Measurements from ENCODE around the gene CRTC1. TPM values are rescaled to one million over a fixed set of nuclear protein-coding genes. Genes with fewer than 3 reads are reported as not detected.

Gene CRTC1
- total and polyA plus RNA-seq, 2 of the 13 experiments (the other 11 are each of a cell fraction or from before 2014, with no cell fraction given): 2.0 to 2.7 TPM

DNA sequence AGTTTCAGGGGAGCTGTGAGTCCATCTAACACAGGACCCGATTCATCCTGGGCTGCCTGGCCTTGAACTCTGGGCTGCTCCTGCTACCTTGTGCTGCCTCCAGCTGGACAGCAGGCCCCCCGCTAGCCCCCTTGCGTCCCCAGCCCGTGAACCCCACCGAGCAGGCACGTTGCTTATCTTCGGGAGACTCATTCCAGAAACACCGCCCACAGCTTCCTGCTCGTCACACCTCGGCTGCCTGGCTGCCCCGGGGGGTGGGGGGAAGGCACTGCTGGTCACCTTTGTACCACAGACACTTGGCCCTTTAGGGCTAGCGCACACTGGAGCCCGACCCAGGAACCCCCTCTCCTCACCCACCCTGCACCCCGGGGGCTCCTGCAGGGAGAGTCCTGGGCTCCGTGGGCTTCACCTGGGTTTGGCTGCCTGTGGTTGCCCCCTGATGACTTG lies 48.1 kb downstream of the CRTC1 start (continued):
- TF ChIP-seq, protein P1, sequence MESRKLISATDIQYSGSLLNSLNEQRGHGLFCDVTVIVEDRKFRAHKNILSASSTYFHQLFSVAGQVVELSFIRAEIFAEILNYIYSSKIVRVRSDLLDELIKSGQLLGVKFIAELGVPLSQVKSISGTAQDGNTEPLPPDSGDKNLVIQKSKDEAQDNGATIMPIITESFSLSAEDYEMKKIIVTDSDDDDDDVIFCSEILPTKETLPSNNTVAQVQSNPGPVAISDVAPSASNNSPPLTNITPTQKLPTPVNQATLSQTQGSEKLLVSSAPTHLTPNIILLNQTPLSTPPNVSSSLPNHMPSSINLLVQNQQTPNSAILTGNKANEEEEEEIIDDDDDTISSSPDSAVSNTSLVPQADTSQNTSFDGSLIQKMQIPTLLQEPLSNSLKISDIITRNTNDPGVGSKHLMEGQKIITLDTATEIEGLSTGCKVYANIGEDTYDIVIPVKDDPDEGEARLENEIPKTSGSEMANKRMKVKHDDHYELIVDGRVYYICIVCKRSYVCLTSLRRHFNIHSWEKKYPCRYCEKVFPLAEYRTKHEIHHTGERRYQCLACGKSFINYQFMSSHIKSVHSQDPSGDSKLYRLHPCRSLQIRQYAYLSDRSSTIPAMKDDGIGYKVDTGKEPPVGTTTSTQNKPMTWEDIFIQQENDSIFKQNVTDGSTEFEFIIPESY (CRISPR knock-in tag; IDR thresholded peaks at IDR 0.05): peak; percentile 13; the same call in 1 of the 2 replicates
- no peak for TF ChIP-seq HNRNPUL1 (IDR thresholded peaks at IDR 0.05; ENCODE audit: low read depth, low read length)
- TF ChIP-seq ZFAT (CRISPR knock-in tag; conservative IDR thresholded peaks at IDR 0.05): no peak
- TF ChIP-seq, protein P2, sequence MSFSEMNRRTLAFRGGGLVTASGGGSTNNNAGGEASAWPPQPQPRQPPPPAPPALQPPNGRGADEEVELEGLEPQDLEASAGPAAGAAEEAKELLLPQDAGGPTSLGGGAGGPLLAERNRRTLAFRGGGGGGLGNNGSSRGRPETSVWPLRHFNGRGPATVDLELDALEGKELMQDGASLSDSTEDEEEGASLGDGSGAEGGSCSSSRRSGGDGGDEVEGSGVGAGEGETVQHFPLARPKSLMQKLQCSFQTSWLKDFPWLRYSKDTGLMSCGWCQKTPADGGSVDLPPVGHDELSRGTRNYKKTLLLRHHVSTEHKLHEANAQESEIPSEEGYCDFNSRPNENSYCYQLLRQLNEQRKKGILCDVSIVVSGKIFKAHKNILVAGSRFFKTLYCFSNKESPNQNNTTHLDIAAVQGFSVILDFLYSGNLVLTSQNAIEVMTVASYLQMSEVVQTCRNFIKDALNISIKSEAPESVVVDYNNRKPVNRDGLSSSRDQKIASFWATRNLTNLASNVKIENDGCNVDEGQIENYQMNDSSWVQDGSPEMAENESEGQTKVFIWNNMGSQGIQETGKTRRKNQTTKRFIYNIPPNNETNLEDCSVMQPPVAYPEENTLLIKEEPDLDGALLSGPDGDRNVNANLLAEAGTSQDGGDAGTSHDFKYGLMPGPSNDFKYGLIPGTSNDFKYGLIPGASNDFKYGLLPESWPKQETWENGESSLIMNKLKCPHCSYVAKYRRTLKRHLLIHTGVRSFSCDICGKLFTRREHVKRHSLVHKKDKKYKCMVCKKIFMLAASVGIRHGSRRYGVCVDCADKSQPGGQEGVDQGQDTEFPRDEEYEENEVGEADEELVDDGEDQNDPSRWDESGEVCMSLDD (CRISPR knock-in tag; IDR thresholded peaks at IDR 0.05; ENCODE audit: borderline replicate concordance): peak; percentile 97
- TF ChIP-seq ZNF337 (CRISPR knock-in tag; IDR thresholded peaks at IDR 0.05; ENCODE audit: borderline replicate concordance, low read depth): no peak
- no peak for TF ChIP-seq ZNF713 (CRISPR knock-in tag; IDR thresholded peaks at IDR 0.05)
- no peak for TF ChIP-seq ZNF577 (CRISPR knock-in tag; IDR thresholded peaks at IDR 0.05; ENCODE audit: borderline replicate concordance, low read depth)
- TF ChIP-seq, protein P3, sequence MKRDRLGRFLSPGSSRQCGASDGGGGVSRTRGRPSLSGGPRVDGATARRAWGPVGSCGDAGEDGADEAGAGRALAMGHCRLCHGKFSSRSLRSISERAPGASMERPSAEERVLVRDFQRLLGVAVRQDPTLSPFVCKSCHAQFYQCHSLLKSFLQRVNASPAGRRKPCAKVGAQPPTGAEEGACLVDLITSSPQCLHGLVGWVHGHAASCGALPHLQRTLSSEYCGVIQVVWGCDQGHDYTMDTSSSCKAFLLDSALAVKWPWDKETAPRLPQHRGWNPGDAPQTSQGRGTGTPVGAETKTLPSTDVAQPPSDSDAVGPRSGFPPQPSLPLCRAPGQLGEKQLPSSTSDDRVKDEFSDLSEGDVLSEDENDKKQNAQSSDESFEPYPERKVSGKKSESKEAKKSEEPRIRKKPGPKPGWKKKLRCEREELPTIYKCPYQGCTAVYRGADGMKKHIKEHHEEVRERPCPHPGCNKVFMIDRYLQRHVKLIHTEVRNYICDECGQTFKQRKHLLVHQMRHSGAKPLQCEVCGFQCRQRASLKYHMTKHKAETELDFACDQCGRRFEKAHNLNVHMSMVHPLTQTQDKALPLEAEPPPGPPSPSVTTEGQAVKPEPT (CRISPR knock-in tag; IDR thresholded peaks at IDR 0.05; ENCODE audit: low read depth): peak; percentile 70; the same call in 1 of the 2 replicates
- TF ChIP-seq REPIN1 (CRISPR knock-in tag; IDR thresholded peaks at IDR 0.05; ENCODE audit: borderline replicate concordance, low read depth): no peak
- TF ChIP-seq, protein P4, sequence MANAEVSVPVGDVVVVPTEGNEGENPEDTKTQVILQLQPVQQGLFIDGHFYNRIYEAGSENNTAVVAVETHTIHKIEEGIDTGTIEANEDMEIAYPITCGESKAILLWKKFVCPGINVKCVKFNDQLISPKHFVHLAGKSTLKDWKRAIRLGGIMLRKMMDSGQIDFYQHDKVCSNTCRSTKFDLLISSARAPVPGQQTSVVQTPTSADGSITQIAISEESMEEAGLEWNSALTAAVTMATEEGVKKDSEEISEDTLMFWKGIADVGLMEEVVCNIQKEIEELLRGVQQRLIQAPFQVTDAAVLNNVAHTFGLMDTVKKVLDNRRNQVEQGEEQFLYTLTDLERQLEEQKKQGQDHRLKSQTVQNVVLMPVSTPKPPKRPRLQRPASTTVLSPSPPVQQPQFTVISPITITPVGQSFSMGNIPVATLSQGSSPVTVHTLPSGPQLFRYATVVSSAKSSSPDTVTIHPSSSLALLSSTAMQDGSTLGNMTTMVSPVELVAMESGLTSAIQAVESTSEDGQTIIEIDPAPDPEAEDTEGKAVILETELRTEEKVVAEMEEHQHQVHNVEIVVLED (CRISPR knock-in tag; IDR thresholded peaks at IDR 0.05; ENCODE audit: borderline replicate concordance): no peak
- TF ChIP-seq ZNF251 (CRISPR knock-in tag; IDR thresholded peaks at IDR 0.05): no peak
- no peak for TF ChIP-seq MYNN (CRISPR knock-in tag; IDR thresholded peaks at IDR 0.05; ENCODE audit: low read depth)
- 0 out of 2 replicates have a peak, but pooled peaks have one; percentile 48 for TF ChIP-seq ZNF230 (CRISPR knock-in tag; IDR thresholded peaks at IDR 0.05)
- TF ChIP-seq BCL6 (CRISPR knock-in tag; IDR thresholded peaks at IDR 0.05): peak; percentile 25; the same call in 1 of the 2 replicates
- 0 out of 2 replicates have a peak, but pooled peaks have one; percentile 44 for TF ChIP-seq ZNF343 (CRISPR knock-in tag; IDR thresholded peaks at IDR 0.05)
- TF ChIP-seq SP140L (CRISPR knock-in tag; IDR thresholded peaks at IDR 0.05; ENCODE audit: borderline replicate concordance): no peak
- no peak for TF ChIP-seq SOX6 (IDR thresholded peaks at IDR 0.05)
- peak; percentile 47 for TF ChIP-seq SOX6 (CRISPR knock-in tag; IDR thresholded peaks at IDR 0.05)
- no peak for TF ChIP-seq TP53 (CRISPR knock-in tag; conservative IDR thresholded peaks at IDR 0.05)
- TF ChIP-seq ZNF510 (CRISPR knock-in tag; IDR thresholded peaks at IDR 0.05; ENCODE audit: low read depth): 0 out of 2 replicates have a peak, but pooled peaks have one; percentile 34
- no peak for TF ChIP-seq PRMT3 (CRISPR knock-in tag; IDR thresholded peaks at IDR 0.05; ENCODE audit: borderline replicate concordance, low read depth)

All from HepG2 (cell line).